KBM-7 (cell line): ENCODE measurements around the gene CEP112.

Experiments used
- DNase-seq: peaks from one replicate; pipeline ENCODE4 v3.0.0-alpha.2; 2015
- in situ Hi-C: fragments of 300-500 bp; cut with MboI; formaldehyde crosslinking; loops from 2 replicates; pipeline ENCODE4 v1.14.3; 2020; ENCODE audit warnings: low sequenced_read_pairs, low pct_unique_long_range_greater_than_20kb, mixed read lengths

CEP112 gene

DNA sequence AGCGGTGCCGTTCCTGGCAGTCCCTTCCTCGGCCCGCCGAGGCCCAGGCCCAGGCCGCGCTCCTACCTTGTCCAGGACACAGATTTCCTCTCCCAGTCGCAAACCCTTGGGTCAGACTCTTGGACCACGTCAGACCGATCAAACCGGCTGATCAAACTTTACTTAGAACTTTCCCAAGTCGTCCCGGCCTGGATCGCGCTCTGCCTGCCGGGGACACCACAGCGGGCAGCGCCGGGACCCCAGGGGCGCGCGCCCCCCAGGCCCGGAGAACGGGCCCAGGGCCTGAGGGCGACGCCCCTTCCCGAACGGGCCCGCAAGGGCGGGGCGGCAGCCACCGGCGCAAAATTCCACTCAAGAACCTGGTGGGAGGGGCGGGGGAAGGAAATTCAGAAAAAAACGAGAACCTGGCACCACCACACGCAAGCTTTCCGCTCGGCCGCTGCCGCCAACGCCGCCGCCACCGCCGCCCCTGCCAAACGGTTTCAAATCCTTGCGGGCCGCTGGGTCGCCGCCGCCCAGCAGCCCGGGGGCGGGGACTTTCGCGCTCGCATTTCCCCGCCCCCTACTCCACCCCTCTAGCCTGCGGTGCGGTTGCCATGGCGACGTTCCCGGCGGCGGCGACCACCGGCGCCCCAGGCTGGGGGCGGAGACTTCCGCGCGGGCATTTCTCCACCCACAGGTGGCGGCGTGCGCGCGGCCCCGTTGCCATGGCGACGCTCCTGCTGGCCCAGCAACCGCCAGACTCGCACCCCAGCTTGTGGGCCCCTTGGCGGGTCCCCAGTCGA, at the start of gene CEP112:
Gene CEP112 (minus strand): TSS at position 541 of the 785 bp plus-strand sequence.
- peak; percentile 90 for DNase-seq
- in situ Hi-C loops: no loop called here

DNA sequence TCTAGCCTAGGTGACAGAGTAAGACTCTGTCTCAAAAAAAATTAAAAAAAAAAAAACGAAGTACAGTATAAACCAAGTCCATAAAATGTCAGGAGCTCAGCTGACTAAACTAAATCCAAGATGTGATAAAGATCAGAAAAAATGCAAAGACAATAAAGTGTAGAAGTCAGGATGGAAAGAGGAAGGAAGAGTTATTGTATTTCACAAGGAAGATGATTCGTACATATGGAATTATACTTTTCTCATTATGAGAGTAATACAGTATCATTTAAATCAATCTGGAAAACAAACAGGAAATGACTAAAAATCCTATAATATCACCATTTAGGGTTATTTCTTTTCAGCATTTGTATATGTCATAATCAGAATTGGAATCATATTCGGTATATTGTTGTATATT, 48.7 kb upstream of the CEP112 start:
- DNase-seq: no peak
- in situ Hi-C loops: no loop called here

DNA sequence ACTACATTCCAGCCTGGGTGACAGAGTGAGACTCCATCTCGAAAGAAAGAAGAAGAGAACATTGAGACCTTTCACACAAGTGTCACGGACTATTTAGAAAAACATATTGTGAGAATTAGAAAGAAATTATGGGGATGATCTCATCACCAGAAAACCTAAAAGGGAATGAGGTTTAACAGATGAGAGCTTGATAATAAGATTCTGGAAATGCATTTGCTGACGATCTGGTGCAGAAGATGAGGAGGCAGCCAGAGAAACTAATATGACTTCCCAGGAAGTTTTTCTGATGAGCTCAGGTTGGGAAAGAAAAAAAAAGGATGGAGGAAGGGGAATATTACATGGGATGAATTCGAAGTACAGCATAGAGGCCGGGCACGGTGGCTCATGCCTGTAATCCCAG, 48.1 kb upstream of the CEP112 start:
- in situ Hi-C loops: no loop called here

GRCh38 chr17:66235377-66235994, 43.6 kb upstream of the CEP112 start:
- in situ Hi-C loops: no loop called here
- no peak for DNase-seq

More for the DNA sequence above, 48.1 kb upstream of the CEP112 start:
- no peak for DNase-seq

- in situ Hi-C loops: no loop called here
- no peak for DNase-seq
Observed at GRCh38 chr17:66234611-66235010, 42.7 kb upstream of the CEP112 start.

GRCh38 chr17:66233023-66233753, 41.3 kb upstream of the CEP112 start:
- in situ Hi-C loops: no loop called here
- no peak for DNase-seq

GRCh38 chr17:66230922-66231591, 39.1 kb upstream of the CEP112 start:
- no peak for DNase-seq
- in situ Hi-C loops: no loop called here

- in situ Hi-C loops: no loop called here
- DNase-seq: no peak
Observed at GRCh38 chr17:66229783-66230538, 38.0 kb upstream of the CEP112 start.

GRCh38 chr17:66228887-66229782, 37.2 kb upstream of the CEP112 start, which contains the start of gene APOH:
Gene APOH (minus strand): TSS chr17:66229415. CDS start chr17:66229379, 36 bp downstream.
- in situ Hi-C loops: no loop called here
- no peak for DNase-seq

- in situ Hi-C loops: no loop called here
- DNase-seq: no peak
Observed at GRCh38 chr17:66227212-66228045, 35.5 kb upstream of the CEP112 start.

- in situ Hi-C loops: no loop called here
- DNase-seq: no peak
Observed at GRCh38 chr17:66222798-66223350, 30.9 kb upstream of the CEP112 start.

DNA sequence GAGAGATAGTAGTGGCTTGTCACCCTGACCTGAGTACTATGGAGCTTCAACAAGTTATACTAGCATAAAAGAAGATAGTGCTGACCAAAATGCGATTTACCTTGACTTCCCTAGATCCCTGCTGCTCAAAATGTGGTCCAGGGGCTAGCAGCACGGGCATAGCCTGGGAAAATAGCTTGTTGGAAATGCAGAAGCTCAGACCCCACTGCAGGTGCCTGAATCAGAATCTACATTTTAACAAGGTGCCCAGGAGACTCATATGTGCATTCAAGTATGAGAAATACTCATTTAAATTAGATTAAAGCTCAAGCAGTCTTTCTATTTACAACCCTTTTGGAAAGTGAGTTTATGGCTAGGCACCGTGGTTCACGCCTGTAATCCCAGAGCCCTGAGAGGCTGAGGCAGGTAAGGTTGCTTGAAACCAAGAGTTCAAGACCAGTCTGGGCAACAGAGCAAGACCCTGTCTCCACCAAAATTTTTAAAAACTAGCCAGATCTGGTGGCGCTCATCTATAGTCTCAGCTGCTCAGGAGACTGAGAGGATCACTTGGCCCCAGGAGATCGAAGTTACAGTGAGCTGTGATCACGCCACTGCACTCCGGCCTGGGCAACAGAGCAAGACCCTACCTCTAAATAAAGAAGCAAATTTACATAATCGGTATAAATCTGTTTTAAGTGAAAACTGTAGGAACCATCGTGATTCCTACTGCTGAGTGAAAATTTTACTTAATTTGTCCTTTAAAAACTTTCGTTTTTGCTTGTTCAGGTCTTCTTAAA, 30.0 kb upstream of the CEP112 start:
- in situ Hi-C loops: no loop called here

GRCh38 chr17:66221343-66221742, 29.4 kb upstream of the CEP112 start:
- DNase-seq: no peak
- in situ Hi-C loops: no loop called here

More for the DNA sequence above, 30.0 kb upstream of the CEP112 start:
- no peak for DNase-seq

GRCh38 chr17:66220079-66220835, 28.3 kb upstream of the CEP112 start:
- in situ Hi-C loops: no loop called here
- no peak for DNase-seq

- in situ Hi-C loops: no loop called here
- no peak for DNase-seq
Observed at GRCh38 chr17:66215529-66215911, 23.6 kb upstream of the CEP112 start.
